SK-N-SH (cell line): ENCODE data around the gene ARL5A.

Source experiments
- CHD2 ChIP-seq: fragments of 150-350 bp; IDR thresholded peaks from 2 replicates; pipeline ENCODE4 v1.6.1; 2018; ENCODE audit warnings: low read length; ENCODE audit not compliant: partially characterized antibody
- FOXJ3 ChIP-seq: sonication (generic); formaldehyde crosslinking; IDR thresholded peaks from 2 replicates; pipeline ENCODE4 v1.5.1; 2020; ENCODE audit warnings: mild to moderate bottlenecking, missing genetic modification reagents

GRCh38 chr2:151762694-151763093 is 65.5 kb downstream of the ARL5A start:
- TF ChIP-seq FOXJ3, result no peak
- TF ChIP-seq CHD2, result no peak
